SK-N-SH (cell line): ENCODE measurements around the gene ASIC3. TPM values are rescaled to one million over a fixed set of nuclear protein-coding genes. Genes with fewer than 3 reads are reported as not detected.

ENCODE experiments used
- CTCF ChIA-PET: fragments of 300-600, 350-600 bp; formaldehyde crosslinking; extraction: SDS; loops from one replicate; lab custom pipeline; 2021; lab: Yijun Ruan, JAX
- POLR2A ChIA-PET: fragments of 350-600 bp; sonication (Branson Sonifier 250); formaldehyde crosslinking; extraction: SDS; loops from one replicate; lab custom pipeline; 2020; ENCODE audit warnings: antibody characterized with exemption, inconsistent platforms; lab: Yijun Ruan, JAX
- DNase-seq: peaks from one replicate; pipeline ENCODE4 v3.0.0; 2012
- H2AFZ ChIP-seq: fragments of 200-600 bp; sonication (generic); 2 replicates; pipeline ENCODE4 v1.8.1; 2016; ENCODE audit warnings: antibody characterized with exemption, mild to moderate bottlenecking, low read depth
- H3F3A ChIP-seq: fragments of 200-600 bp; sonication (generic); replicated peaks from 2 replicates; pipeline ENCODE3; 2016; ENCODE audit warnings: antibody characterized with exemption, mild to moderate bottlenecking; ENCODE audit not compliant: insufficient read depth
- H3K27ac ChIP-seq, 2 experiments: fragments of 200-500 bp in 1 of 2; fragments of 200-600 bp in 1 of 2; sonication (Bioruptor generic) in 1 of 2; sonication (generic), shearing (Covaris generic) in 1 of 2; 2 replicates each; pipeline versions ENCODE4 v1.5.1 to v1.6.1; 2014 to 2016; ENCODE audit warnings: low read depth in 2 of 2, inconsistent platforms in 1 of 2, low read length in 1 of 2, mild to moderate bottlenecking in 1 of 2, mixed read lengths in 1 of 2
- H3K27me3 ChIP-seq: fragments of 200-600 bp; sonication (generic), shearing (Covaris generic); 2 replicates; pipeline ENCODE4 v1.6.1; 2016; ENCODE audit warnings: mixed run types; ENCODE audit not compliant: insufficient read depth
- H3K36me3 ChIP-seq, 2 experiments: fragments of 200-500 bp in 1 of 2; fragments of 200-600 bp in 1 of 2; sonication (Bioruptor generic) in 1 of 2; sonication (generic) in 1 of 2; replicated peaks in 1 of 2; 2 replicates each; pipeline versions ENCODE3 to v1.5.1; 2014 to 2016; ENCODE audit warnings: low read length in 1 of 2, mild to moderate bottlenecking in 1 of 2; ENCODE audit not compliant: insufficient read depth in 2 of 2, control insufficient read depth in 1 of 2
- H3K4me1 ChIP-seq, 2 experiments: fragments of 200-500 bp in 1 of 2; fragments of 200-600 bp in 1 of 2; sonication (Bioruptor generic) in 1 of 2; sonication (generic), shearing (Covaris generic) in 1 of 2; 2 replicates each; pipeline versions ENCODE4 v1.5.1 to v1.6.1; 2014 to 2016; ENCODE audit warnings: low read depth in 1 of 2, low read length in 1 of 2, mixed run types in 1 of 2; ENCODE audit not compliant: insufficient read depth in 2 of 2, control insufficient read depth in 1 of 2
- H3K4me2 ChIP-seq: fragments of 200-600 bp; sonication (generic), shearing (Covaris generic); 2 replicates; pipeline ENCODE4 v1.6.1; 2017; ENCODE audit warnings: mixed run types
- H3K4me3 ChIP-seq, 2 experiments: fragments of 200-500 bp in 1 of 2; fragments of 200-600 bp in 1 of 2; sonication (Bioruptor generic) in 1 of 2; sonication (generic), shearing (Covaris generic) in 1 of 2; 2 replicates each; pipeline versions ENCODE4 v1.5.1 to v1.8.1; 2014 to 2016; ENCODE audit warnings: low read depth in 2 of 2, inconsistent platforms in 1 of 2, low read length in 1 of 2, mild to moderate bottlenecking in 1 of 2, mixed read lengths in 1 of 2, moderate library complexity in 1 of 2
- H3K79me2 ChIP-seq: fragments of 200-600 bp; sonication (generic); 2 replicates; pipeline ENCODE4 v1.8.1; 2017; ENCODE audit warnings: mild to moderate bottlenecking; ENCODE audit not compliant: insufficient read depth
- H3K9ac ChIP-seq: fragments of 200-600 bp; sonication (generic); 2 replicates; pipeline ENCODE4 v1.6.1; 2017; ENCODE audit warnings: mixed run types
- H3K9me2 ChIP-seq: fragments of 200-600 bp; sonication (generic); 2 replicates; pipeline ENCODE4 v1.6.1; 2017; ENCODE audit warnings: mixed run types
- H3K9me3 ChIP-seq: fragments of 200-600 bp; sonication (generic); 2 replicates; pipeline ENCODE4 v1.6.1; 2017; ENCODE audit warnings: mixed run types, mild to moderate bottlenecking, moderate library complexity
- H4K20me1 ChIP-seq: fragments of 200-600 bp; sonication (generic); 2 replicates; pipeline ENCODE4 v1.6.1; 2017; ENCODE audit warnings: mild to moderate bottlenecking, mixed run types; ENCODE audit not compliant: insufficient read depth
- CHD2 ChIP-seq: fragments of 150-350 bp; IDR thresholded peaks from 2 replicates; pipeline ENCODE4 v1.6.1; 2018; ENCODE audit warnings: low read length; ENCODE audit not compliant: partially characterized antibody
- CTCF ChIP-seq: fragments of 200-600 bp; sonication (generic); IDR thresholded peaks from 2 replicates; pipeline ENCODE4 v1.6.1; 2017; ENCODE audit warnings: antibody characterized with exemption, mild to moderate bottlenecking, moderate library complexity
- ELF1 ChIP-seq: IDR thresholded peaks from 2 replicates; pipeline ENCODE4 v1.4.0; 2012
- EP300 ChIP-seq, 2 experiments: IDR thresholded peaks; 2 replicates each; pipeline versions ENCODE4 v1.4.0 to v1.6.1; 2012; ENCODE audit warnings: borderline replicate concordance in 1 of 2, low read depth in 1 of 2, low read length in 1 of 2
- FOSL2 ChIP-seq: IDR thresholded peaks from 2 replicates; pipeline ENCODE4 v1.4.0; 2012; ENCODE audit warnings: low read depth, mild to moderate bottlenecking, moderate library complexity, borderline replicate concordance
- FOXM1 ChIP-seq: IDR thresholded peaks from 2 replicates; pipeline ENCODE4 v1.4.0; 2012; ENCODE audit warnings: low read depth, mild to moderate bottlenecking
- GATA2 ChIP-seq: sonication (generic); formaldehyde crosslinking; IDR thresholded peaks from 2 replicates; pipeline ENCODE4 v1.5.0; 2020; ENCODE audit warnings: mild to moderate bottlenecking, missing genetic modification reagents
- JUND ChIP-seq: IDR thresholded peaks from 2 replicates; pipeline ENCODE4 v1.4.0; 2012
- MAX ChIP-seq: IDR thresholded peaks from 2 replicates; pipeline ENCODE4 v1.4.0; 2012; ENCODE audit warnings: low read depth
- MXI1 ChIP-seq: IDR thresholded peaks from 2 replicates; pipeline ENCODE4 v1.6.1; 2012; ENCODE audit warnings: mild to moderate bottlenecking, low read depth, low read length, improper control_type of control experiment
- NFIC ChIP-seq: IDR thresholded peaks from 2 replicates; pipeline ENCODE4 v1.4.0; 2012; ENCODE audit warnings: borderline replicate concordance
- POLR2AphosphoS5 ChIP-seq: IDR thresholded peaks from 2 replicates; pipeline ENCODE4 v1.6.1; 2012; ENCODE audit warnings: low read depth, low read length
- RCOR1 ChIP-seq: fragments of 150-350 bp; IDR thresholded peaks from 2 replicates; pipeline ENCODE4 v1.6.1; 2017; ENCODE audit warnings: antibody characterized with exemption, low read length
- RFX5 ChIP-seq: IDR thresholded peaks from 2 replicates; pipeline ENCODE4 v1.6.1; 2012; ENCODE audit warnings: mild to moderate bottlenecking, improper control_type of control experiment, low read length
- SIN3A ChIP-seq: IDR thresholded peaks from 2 replicates; pipeline ENCODE4 v1.6.1; 2012; ENCODE audit warnings: low read depth, mild to moderate bottlenecking, low read length, moderate library complexity, borderline replicate concordance
- SMC3 ChIP-seq: IDR thresholded peaks from 2 replicates; pipeline ENCODE4 v1.6.1; 2012; ENCODE audit warnings: low read depth, low read length, improper control_type of control experiment
- TAF1 ChIP-seq: IDR thresholded peaks from 2 replicates; pipeline ENCODE4 v1.6.1; 2012; ENCODE audit warnings: low read depth, mild to moderate bottlenecking, low read length, moderate library complexity, borderline replicate concordance
- TCF12 ChIP-seq: IDR thresholded peaks from 2 replicates; pipeline ENCODE4 v1.4.0; 2012
- TEAD4 ChIP-seq: IDR thresholded peaks from 2 replicates; pipeline ENCODE4 v1.4.0; 2012; ENCODE audit warnings: mild to moderate bottlenecking, borderline replicate concordance; ENCODE audit not compliant: insufficient read depth
- USF2 ChIP-seq: fragments of 150-350 bp; IDR thresholded peaks from 2 replicates; pipeline ENCODE4 v1.6.1; 2017; ENCODE audit warnings: antibody characterized with exemption, low read length, low read depth, borderline replicate concordance
- ZBTB33 ChIP-seq: IDR thresholded peaks from 2 replicates; pipeline ENCODE4 v1.4.0; 2012; ENCODE audit warnings: low read depth, borderline replicate concordance
- WGBS: methylation state at CpG from one replicate; pipeline ENCODE4 v1.1.6; 2017; ENCODE audit warnings: low lambda C conversion rate; 5-methylcytosine and 5-hydroxymethylcytosine counted together
- polyA plus RNA-seq, 3 experiments: library from polyadenylated mRNA; depleted of rRNA; stranded (reverse); fragments of >200 nt; gene quantifications; 2 replicates each; pipeline ENCODE4 v1.2.3, GENCODE V29; 2012

The ASIC3 gene
- polyA plus RNA-seq, 1 of the 3 experiments (the other 2 are of a cell fraction) = 4.5 TPM

GRCh38 chr7:151034312-151035025 lies 13.9 kb upstream of the ASIC3 start:
- Histone ChIP-seq H4K20me1 (no peaks in the 10 kb centered on the region), H3K9me3 (no peaks in the 10 kb centered on the region), H3K9ac (no peak overlapping the region), H3K27me3 (no peaks in the 10 kb centered on the region), H2AFZ (no peak overlapping the region), H3K4me1 (peaks cover 13 to 23% of the 10 kb centered on the region in 2 experiments), H3K4me2 (no peak overlapping the region), H3K4me3 (no peak overlapping the region), H3F3A (peaks cover 18% of the 10 kb centered on the region), H3K9me2 (no peaks in the 10 kb centered on the region), H3K36me3 (peaks cover 12 to 52% of the 10 kb centered on the region in 2 experiments), H3K79me2 (peaks cover 36% of the 10 kb centered on the region), H3K27ac (no peak overlapping the region)
- TF ChIP-seq SMC3 = no peak
- TF ChIP-seq EP300 (IDR thresholded peaks at IDR 0.05; ENCODE audit: borderline replicate concordance in 1 of 2, low read depth in 1 of 2, low read length in 1 of 2) = no peak
- TF ChIP-seq GATA2 = no peak
- no peak for TF ChIP-seq ZBTB33
- no peak for TF ChIP-seq CTCF
- TF ChIP-seq RCOR1 = no peak
- TF ChIP-seq MAX = no peak
- TF ChIP-seq NFIC = no peak
- no peak for TF ChIP-seq FOXM1
- POLR2A ChIA-PET = interaction anchor here (1.3 kb wide), 1 partner anchor 11 kb away, joined by 3 read pairs; no protein-coding TSS in a partner anchor
- WGBS = 93% methylated on average over 10 of the region's 21 CpGs
- CTCF ChIA-PET = interaction anchor here (1.2 to 9.5 kb wide), 3 partner anchors 16 to 81 kb away, joined by 4 to 59 read pairs (median 6); no protein-coding TSS in a partner anchor
- DNase-seq = no peak

- H4K20me1 ChIP-seq = no peaks in the 10 kb centered on the region
- DNase-seq = no peak
- no peak overlapping the region for H3K9ac ChIP-seq
- peaks cover 12 to 52% of the 10 kb centered on the region in 2 experiments for H3K36me3 ChIP-seq
- no peak overlapping the region for H3K4me3 ChIP-seq
- H3K4me2 ChIP-seq = no peak overlapping the region
- H2AFZ ChIP-seq = no peak overlapping the region
- H3K9me2 ChIP-seq = no peaks in the 10 kb centered on the region
- H3K27ac ChIP-seq = no peak overlapping the region
- no peaks in the 10 kb centered on the region for H3K27me3 ChIP-seq
- peaks cover 25% of the 10 kb centered on the region for H3F3A ChIP-seq
- ChIA-PET POLR2A (interaction anchor here (1.3 kb wide), 1 partner anchor 10 kb away, joined by 3 read pairs; no protein-coding TSS in a partner anchor), CTCF (interaction anchor here (1.7 to 9.5 kb wide), 2 partner anchors 17 to 25 kb away, joined by 3 to 59 read pairs; no protein-coding TSS in a partner anchor)
- WGBS = 89% methylated on average over 17 of the region's 21 CpGs
- H3K4me1 ChIP-seq = peaks cover 20 to 26% of the 10 kb centered on the region in 2 experiments
- peaks cover 29% of the 10 kb centered on the region for H3K79me2 ChIP-seq
- H3K9me3 ChIP-seq = no peaks in the 10 kb centered on the region
- TF ChIP-seq JUND (no peak), SMC3 (no peak), USF2 (no peak), TAF1 (no peak), FOSL2 (no peak), ELF1 (no peak), CHD2 (no peak), GATA2 (no peak), POLR2AphosphoS5 (no peak), RCOR1 (no peak), RFX5 (no peak), MXI1 (no peak), SIN3A (no peak), TEAD4 (no peak), TCF12 (no peak)
These were observed 13.2 kb upstream of the ASIC3 start for GRCh38 chr7:151035026-151035717.
